ENCODE data around the gene OR2AT4. TPM values are rescaled to one million over a fixed set of nuclear protein-coding genes. Genes with fewer than 3 reads are reported as not detected.
"Not testable (repeated sequence)": the region's sequence is repeated elsewhere in the genome, so short reads cannot be mapped to it uniquely, and the experiment has no call there.

OR2AT4 gene
- total RNA-seq, 2 donors from 2014 or later: under 0.01 TPM; not detected in 1

DNA sequence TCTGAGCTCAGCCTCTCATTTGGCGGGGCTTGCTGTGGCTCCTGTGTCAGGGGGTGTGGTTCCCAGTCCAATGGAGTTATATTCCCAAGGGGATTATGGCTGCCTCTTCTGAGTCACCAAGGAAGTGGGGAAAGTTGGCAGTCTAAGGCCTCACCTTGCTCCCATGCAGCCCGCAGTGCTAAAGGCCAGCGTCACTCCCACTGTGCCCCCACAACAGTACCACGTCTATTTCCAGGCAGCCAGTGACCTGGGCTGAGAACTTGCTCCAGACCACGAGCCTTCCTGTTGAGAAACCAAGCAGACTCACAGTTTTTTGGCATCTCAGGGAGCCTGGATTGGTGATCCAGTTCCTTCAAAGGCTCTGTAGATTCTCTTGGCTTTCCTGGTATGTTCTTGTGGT is 45.6 kb downstream of the OR2AT4 start:
- TF ChIP-seq, protein P1, sequence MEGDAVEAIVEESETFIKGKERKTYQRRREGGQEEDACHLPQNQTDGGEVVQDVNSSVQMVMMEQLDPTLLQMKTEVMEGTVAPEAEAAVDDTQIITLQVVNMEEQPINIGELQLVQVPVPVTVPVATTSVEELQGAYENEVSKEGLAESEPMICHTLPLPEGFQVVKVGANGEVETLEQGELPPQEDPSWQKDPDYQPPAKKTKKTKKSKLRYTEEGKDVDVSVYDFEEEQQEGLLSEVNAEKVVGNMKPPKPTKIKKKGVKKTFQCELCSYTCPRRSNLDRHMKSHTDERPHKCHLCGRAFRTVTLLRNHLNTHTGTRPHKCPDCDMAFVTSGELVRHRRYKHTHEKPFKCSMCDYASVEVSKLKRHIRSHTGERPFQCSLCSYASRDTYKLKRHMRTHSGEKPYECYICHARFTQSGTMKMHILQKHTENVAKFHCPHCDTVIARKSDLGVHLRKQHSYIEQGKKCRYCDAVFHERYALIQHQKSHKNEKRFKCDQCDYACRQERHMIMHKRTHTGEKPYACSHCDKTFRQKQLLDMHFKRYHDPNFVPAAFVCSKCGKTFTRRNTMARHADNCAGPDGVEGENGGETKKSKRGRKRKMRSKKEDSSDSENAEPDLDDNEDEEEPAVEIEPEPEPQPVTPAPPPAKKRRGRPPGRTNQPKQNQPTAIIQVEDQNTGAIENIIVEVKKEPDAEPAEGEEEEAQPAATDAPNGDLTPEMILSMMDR (IDR thresholded peaks at IDR 0.05): no peak
- TF ChIP-seq POLR2A (IDR thresholded peaks at IDR 0.05): no peak
- DNase-seq: no peak
- Histone ChIP-seq H3K27ac (no peak overlapping the region), H3K4me3 (no peak overlapping the region), H3K9me3 (no peaks in the 10 kb centered on the region), H3K27me3 (no peaks in the 10 kb centered on the region), H3K36me3 (replicated peaks in 1 of 2; ENCODE audit: insufficient read depth in 1 of 2, low read depth in 2 of 2) (no peaks in the 10 kb centered on the region), H3K4me1 (no peaks in the 10 kb centered on the region)
- intact Hi-C loops (cut with DNase I): no loop called here
- ATAC-seq: no peak
- WGBS, 2 donors: 84 to 89% methylated on average over 5 of the region's 5 CpGs

DNA sequence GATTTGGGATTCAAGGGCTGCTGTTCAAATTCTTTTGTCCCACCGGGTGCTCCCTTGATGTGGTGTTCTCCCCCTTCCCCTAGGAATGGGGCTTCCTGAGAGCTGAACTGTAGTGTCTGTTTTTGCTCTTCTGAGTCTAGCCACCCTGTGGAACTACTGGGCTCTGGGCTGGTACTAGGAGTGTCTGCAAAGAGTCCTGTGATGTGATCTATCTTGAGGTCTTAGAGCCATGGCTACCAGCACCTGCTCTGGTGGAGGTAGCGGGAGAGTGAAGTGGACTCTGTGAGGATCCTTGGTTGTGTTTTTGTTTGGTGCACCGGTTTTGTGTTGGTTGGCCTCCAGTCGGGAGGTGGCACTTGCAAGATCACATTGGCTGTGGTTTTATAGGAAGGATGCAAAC is 46.2 kb downstream of the OR2AT4 start:
- Histone ChIP-seq H3K36me3 (replicated peaks in 1 of 2; ENCODE audit: insufficient read depth in 1 of 2, low read depth in 2 of 2) (no peaks in the 10 kb centered on the region), H3K4me1 (no peaks in the 10 kb centered on the region), H3K4me3 (no peak overlapping the region), H3K27me3 (no peaks in the 10 kb centered on the region), H3K27ac (no peak overlapping the region), H3K9me3 (no peaks in the 10 kb centered on the region)
- DNase-seq (no peak), ATAC-seq (no peak)
- intact Hi-C loops (cut with DNase I): no loop called here
- no peak for TF ChIP-seq POLR2A (IDR thresholded peaks at IDR 0.05)
- TF ChIP-seq, protein P1 (IDR thresholded peaks at IDR 0.05): no peak
- 86 to 95% methylated on average over 4 of the region's 4 CpGs for WGBS, 2 donors

DNA sequence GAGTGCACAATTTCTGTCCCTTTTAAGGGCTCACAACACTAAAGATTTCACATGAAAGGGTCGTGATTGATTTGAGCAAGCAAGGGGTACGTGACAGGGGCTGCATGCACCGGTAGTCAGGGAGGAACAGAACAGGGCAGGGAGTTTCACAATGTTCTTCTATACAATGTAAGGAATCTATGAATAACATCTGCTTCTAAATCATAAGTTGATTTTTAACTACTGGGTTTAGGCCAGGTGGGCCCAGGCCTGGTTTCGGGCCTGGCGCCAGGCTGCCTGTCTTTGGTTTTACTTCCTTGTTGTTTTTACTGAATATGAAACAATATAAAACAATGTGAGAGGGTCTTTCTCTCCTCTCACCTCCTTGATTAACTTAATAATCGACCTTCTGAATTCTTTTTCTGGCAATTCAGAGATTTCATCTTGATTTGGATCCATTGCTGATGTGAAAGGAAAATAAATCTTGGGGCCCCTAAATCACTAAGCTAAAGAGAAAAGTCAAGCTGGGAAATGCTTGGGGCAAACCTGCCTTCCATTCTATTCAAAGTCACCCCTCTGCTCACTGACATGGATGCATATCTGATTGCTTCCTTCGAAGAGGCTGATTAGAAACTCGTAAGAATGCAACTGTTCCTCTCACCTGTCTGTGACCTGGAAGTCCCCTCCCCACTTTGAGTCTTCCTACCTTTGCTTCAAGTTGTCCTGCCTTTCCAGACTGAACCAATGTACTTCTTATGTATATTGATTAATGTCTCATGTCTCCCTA is 47.0 kb downstream of the OR2AT4 start:
- H3K27me3 ChIP-seq; H3K36me3 ChIP-seq (replicated peaks in 1 of 2; ENCODE audit: insufficient read depth in 1 of 2, low read depth in 2 of 2); H3K4me1 ChIP-seq; intact Hi-C loops (cut with DNase I); ATAC-seq; H3K9me3 ChIP-seq; H3K4me3 ChIP-seq: not testable (repeated sequence)
- peak in 1 of 4 donors; percentile 41 for DNase-seq
- peak overlapping the region in 1 of 4 donors; percentile 45 for H3K27ac ChIP-seq
- 55 to 67% methylated on average over 8 of the region's 8 CpGs for WGBS, 2 donors

DNA sequence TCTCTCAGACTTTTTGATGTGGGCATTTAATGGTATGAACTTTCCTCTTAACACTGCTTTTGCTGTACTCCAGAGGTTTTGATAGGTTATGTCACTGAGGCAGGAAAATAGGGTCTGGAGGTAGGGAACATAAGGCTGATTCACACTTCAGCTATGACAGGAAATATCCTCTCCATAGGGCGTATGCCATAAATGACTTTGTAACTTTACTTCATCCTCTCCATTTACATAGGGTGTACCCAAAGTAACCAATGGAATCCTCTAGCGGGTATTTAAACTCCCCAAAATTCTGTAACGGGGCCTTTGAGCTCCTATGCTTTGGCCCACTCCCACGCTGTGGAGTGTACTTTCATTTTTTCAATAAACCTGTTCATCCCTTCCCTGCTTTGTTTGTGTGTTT is 49.5 kb downstream of the OR2AT4 start:
- Histone ChIP-seq H3K9me3 (no peaks in the 10 kb centered on the region), H3K36me3 (replicated peaks in 1 of 2; ENCODE audit: insufficient read depth in 1 of 2, low read depth in 2 of 2) (no peaks in the 10 kb centered on the region), H3K27ac (no peak overlapping the region), H3K4me1 (no peaks in the 10 kb centered on the region), H3K27me3 (no peaks in the 10 kb centered on the region), H3K4me3 (no peak overlapping the region)
- 87 to 93% methylated on average over 4 of the region's 4 CpGs for WGBS, 2 donors
- ATAC-seq: no peak
- TF ChIP-seq POLR2A (IDR thresholded peaks at IDR 0.05): no peak
- TF ChIP-seq, protein P1 (IDR thresholded peaks at IDR 0.05): no peak
- no peak for DNase-seq
- intact Hi-C loops (cut with DNase I): no loop called here

DNA sequence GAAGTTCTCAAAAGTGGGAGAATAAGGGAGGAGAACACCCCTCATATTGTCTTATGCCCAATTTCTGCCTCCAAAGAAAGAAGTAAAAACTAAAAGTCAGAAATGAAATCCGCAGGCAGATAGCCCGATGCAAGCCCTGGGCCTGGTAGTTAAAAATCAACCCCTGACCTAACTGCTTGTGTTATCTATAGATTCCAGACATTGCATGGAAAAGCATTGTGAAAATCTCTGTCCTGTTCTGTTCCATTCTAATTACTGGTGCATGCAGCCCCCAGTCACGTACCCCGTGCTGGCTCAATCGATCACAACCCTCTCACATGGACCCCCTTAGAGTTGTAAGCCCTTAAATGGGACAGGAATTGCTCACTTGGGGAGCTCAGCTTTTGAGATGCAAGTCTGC is 50.0 kb downstream of the OR2AT4 start:
- H3K4me3 ChIP-seq; DNase-seq; H3K27ac ChIP-seq; intact Hi-C loops (cut with DNase I); ATAC-seq; H3K9me3 ChIP-seq; H3K36me3 ChIP-seq (replicated peaks in 1 of 2; ENCODE audit: insufficient read depth in 1 of 2, low read depth in 2 of 2); H3K27me3 ChIP-seq; H3K4me1 ChIP-seq: not testable (repeated sequence)
- 64 to 74% methylated on average over 5 of the region's 5 CpGs for WGBS, 2 donors

DNA sequence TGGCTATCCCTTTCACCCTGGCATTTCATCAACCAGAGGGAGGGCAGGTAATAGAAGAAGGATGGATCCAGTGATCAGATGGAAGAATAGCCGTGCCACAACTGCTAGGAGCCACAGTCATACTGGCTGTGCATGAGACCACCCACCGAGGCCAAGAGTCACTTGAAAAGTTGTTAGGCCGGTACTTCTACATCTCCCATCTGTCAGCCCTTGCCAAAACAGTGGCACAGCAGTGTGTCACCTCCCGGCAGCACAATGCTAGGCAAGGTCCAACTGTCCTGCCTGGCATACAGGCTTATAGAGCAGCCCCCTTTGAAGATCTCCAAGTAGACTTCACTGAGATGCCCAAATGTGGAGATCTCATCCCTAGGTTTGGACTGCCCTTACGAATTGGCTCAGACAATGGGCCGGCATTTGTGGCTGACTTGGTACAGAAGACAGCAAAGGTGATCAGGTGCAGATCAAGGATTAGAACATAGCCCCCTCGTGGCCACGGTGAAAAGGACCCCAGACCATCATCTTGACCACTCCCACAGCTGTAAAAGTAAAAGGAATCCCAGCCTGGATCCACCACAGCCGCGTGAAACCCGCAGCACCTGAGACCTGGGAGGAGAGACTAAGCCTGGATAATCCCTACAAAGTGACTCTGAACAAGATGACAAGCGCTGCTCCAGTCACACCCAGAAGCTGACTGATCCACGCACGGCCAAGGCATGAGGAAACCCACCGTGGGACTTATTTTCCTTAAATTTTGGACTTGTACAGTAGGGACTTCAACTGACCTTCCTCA is 52.1 kb downstream of the OR2AT4 start:
- H3K27ac ChIP-seq; intact Hi-C loops (cut with DNase I); DNase-seq; ATAC-seq; H3K27me3 ChIP-seq; H3K4me1 ChIP-seq; H3K4me3 ChIP-seq; H3K36me3 ChIP-seq (replicated peaks in 1 of 2; ENCODE audit: insufficient read depth in 1 of 2, low read depth in 2 of 2); H3K9me3 ChIP-seq: not testable (repeated sequence)
- WGBS, 2 donors: 80 to 81% methylated on average over 15 of the region's 15 CpGs

DNA sequence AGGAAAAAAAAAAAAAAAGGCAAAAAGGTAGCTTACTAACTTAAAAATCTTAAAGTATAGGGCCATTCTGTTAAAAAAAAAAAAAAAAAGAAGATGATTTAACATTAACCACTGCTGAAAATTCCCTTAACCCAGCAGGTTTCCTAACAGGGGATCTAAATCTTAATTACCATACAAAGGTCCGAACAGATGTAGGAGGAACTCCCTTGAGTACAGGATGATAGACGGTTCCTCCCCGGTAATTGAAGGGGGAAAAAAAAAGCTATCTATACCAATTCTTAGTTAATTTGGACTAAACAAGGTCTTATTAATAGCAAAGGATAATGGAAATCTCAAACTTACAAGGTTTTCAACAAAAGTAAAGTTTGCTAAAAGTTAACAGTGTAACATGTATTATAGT is 54.9 kb downstream of the OR2AT4 start:
- H3K4me3 ChIP-seq; intact Hi-C loops (cut with DNase I); H3K36me3 ChIP-seq (replicated peaks in 1 of 2; ENCODE audit: insufficient read depth in 1 of 2, low read depth in 2 of 2); H3K4me1 ChIP-seq; DNase-seq; H3K9me3 ChIP-seq; H3K27ac ChIP-seq; H3K27me3 ChIP-seq; ATAC-seq: not testable (repeated sequence)
- 52 to 58% methylated on average over 3 of the region's 3 CpGs for WGBS, 2 donors

Data from body of pancreas (tissue), 4 donors.